Endodermal cell (in vitro differentiated cells): ENCODE results near the gene HSF4. TPM values are rescaled to one million over a fixed set of nuclear protein-coding genes. Genes with fewer than 3 reads are reported as not detected.

Experiments used
- DNase-seq: peaks from one replicate; pipeline ENCODE4 v3.0.0-alpha.2; 2017
- H3K27ac ChIP-seq: 2 replicates; pipeline ENCODE4 v1.5.1; 2013; ENCODE audit warnings: mild to moderate bottlenecking, low read depth, low read length, moderate library complexity
- H3K27me3 ChIP-seq: 2 replicates; pipeline ENCODE4 v1.6.1; 2013; ENCODE audit warnings: mild to moderate bottlenecking, low read length, moderate library complexity; ENCODE audit not compliant: insufficient read depth, control insufficient read depth, poor library complexity, severe bottlenecking
- H3K36me3 ChIP-seq: 2 replicates; pipeline ENCODE4 v1.7.0; 2013; ENCODE audit warnings: mild to moderate bottlenecking, low read length, moderate library complexity; ENCODE audit not compliant: control insufficient read depth, insufficient read depth
- H3K4me1 ChIP-seq: one replicate; pipeline ENCODE4 v1.7.0; 2013; ENCODE audit warnings: low read length; ENCODE audit not compliant: control insufficient read depth, insufficient read depth
- H3K4me3 ChIP-seq: 2 replicates; pipeline ENCODE4 v1.5.1; 2013; ENCODE audit warnings: mild to moderate bottlenecking, low read length, moderate library complexity
- H3K9ac ChIP-seq: 2 replicates; pipeline ENCODE4 v1.6.1; 2013; ENCODE audit warnings: mild to moderate bottlenecking, low read length, moderate library complexity; ENCODE audit not compliant: poor library complexity, severe bottlenecking; ENCODE audit errors: extremely low read depth
- H3K9me3 ChIP-seq: 2 replicates; pipeline ENCODE4 v1.6.1; 2013; ENCODE audit warnings: mild to moderate bottlenecking, low read length, moderate library complexity; ENCODE audit not compliant: control insufficient read depth
- H3K27ac Mint-ChIP-seq: 2 replicates; pipeline ENCODE4 v1.8.0; 2020; ENCODE audit warnings: mixed read lengths
- H3K27me3 Mint-ChIP-seq: 2 replicates; pipeline ENCODE4 v1.8.0; 2021; ENCODE audit warnings: mild to moderate bottlenecking, mixed read lengths; ENCODE audit not compliant: insufficient read depth
- H3K36me3 Mint-ChIP-seq: 2 replicates; pipeline ENCODE4 v1.8.0; 2020; ENCODE audit warnings: low read depth, mixed read lengths
- H3K4me1 Mint-ChIP-seq: 2 replicates; pipeline ENCODE4 v1.8.0; 2020; ENCODE audit warnings: mixed read lengths
- H3K4me3 Mint-ChIP-seq: 2 replicates; pipeline ENCODE4 v1.8.0; 2020; ENCODE audit warnings: mild to moderate bottlenecking, moderate library complexity, mixed read lengths
- H3K9me3 Mint-ChIP-seq: 2 replicates; pipeline ENCODE4 v1.8.0; 2020; ENCODE audit warnings: mild to moderate bottlenecking, mixed read lengths
- WGBS, 2 experiments: methylation state at CpG; one replicate each; pipeline versions ENCODE4 v1.1.5 to v1.1.7; 2013; ENCODE audit warnings: missing lambda C conversion rate in 2 of 2, mixed read lengths in 1 of 2; ENCODE audit not compliant: insufficient coverage in 1 of 2, insufficient read length in 1 of 2; 5-methylcytosine and 5-hydroxymethylcytosine counted together
- total RNA-seq, 2 donors: library from RNA; stranded (reverse); fragmentation: NEBNext Ultra II Directional in 1 of 2; extraction: Animal tissue kit (Norgen Biotek cat#: 25700) in 1 of 2; gene quantifications; 2 replicates in 1 of 2; 3 replicates in 1 of 2; pipeline ENCODE4 v1.2.1, GENCODE V29; 2021
- TF ChIP-seq, protein P1 (sequence below): fragments of 200-600 bp; sonication (generic); conservative IDR thresholded peaks from 2 replicates; pipeline ENCODE4 v1.5.0; 2021; ENCODE audit warnings: antibody characterized with exemption, mild to moderate bottlenecking

The HSF4 gene
- total RNA-seq, 2 donors from 2014 or later, result 2.0 to 6.8 TPM

GRCh38 chr16:67174706-67175231, 10.2 kb downstream of the HSF4 start:
- Histone ChIP-seq H3K9me3 (no peaks in the 10 kb centered on the region), H3K9ac (no peak overlapping the region), H3K4me1 (no peaks in the 10 kb centered on the region), H3K36me3 (no peaks in the 10 kb centered on the region), H3K4me3 (peak overlapping the region; percentile 76), H3K27ac (no peak overlapping the region), H3K27me3 (peaks cover 68% of the 10 kb centered on the region)
- 77 to 82% methylated on average over 31 of the region's 31 CpGs for WGBS, 2 experiments
- TF ChIP-seq, protein P1, sequence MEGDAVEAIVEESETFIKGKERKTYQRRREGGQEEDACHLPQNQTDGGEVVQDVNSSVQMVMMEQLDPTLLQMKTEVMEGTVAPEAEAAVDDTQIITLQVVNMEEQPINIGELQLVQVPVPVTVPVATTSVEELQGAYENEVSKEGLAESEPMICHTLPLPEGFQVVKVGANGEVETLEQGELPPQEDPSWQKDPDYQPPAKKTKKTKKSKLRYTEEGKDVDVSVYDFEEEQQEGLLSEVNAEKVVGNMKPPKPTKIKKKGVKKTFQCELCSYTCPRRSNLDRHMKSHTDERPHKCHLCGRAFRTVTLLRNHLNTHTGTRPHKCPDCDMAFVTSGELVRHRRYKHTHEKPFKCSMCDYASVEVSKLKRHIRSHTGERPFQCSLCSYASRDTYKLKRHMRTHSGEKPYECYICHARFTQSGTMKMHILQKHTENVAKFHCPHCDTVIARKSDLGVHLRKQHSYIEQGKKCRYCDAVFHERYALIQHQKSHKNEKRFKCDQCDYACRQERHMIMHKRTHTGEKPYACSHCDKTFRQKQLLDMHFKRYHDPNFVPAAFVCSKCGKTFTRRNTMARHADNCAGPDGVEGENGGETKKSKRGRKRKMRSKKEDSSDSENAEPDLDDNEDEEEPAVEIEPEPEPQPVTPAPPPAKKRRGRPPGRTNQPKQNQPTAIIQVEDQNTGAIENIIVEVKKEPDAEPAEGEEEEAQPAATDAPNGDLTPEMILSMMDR, result no peak
- Mint-ChIP-seq H3K4me3 (no peak overlapping the region), H3K9me3 (no peaks in the 10 kb centered on the region), H3K27me3 (peaks cover 71% of the 10 kb centered on the region), H3K27ac (no peak overlapping the region), H3K4me1 (peaks cover 23% of the 10 kb centered on the region), H3K36me3 (peaks cover 9% of the 10 kb centered on the region)
- DNase-seq, result no peak

DNA sequence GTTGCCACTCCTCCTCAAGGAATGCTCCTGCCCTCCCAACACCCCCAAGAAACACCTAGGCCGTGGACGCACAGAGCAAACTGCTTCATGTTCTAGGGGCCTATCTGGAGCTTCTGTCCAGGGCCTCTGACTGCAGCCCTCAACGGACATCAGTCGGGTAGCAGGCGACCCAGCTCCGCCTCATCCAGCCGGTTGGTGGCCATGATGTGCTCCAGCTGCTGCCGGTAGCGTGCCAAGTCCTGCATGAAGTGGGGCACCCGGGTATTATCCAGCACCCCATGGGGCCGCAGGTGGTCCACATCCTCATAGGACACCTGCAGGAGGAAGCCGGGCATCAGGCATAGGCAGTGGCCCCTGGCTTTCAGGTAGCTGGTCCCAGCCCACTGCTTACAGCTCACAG, 12.1 kb downstream of the HSF4 start:
- Mint-ChIP-seq H3K9me3 (no peaks in the 10 kb centered on the region), H3K36me3 (peaks cover 9% of the 10 kb centered on the region), H3K27ac (no peak overlapping the region), H3K4me1 (peaks cover 13% of the 10 kb centered on the region), H3K4me3 (no peak overlapping the region), H3K27me3 (peaks cover 58% of the 10 kb centered on the region)
- peak; percentile 39 for DNase-seq
- Histone ChIP-seq H3K4me1 (no peaks in the 10 kb centered on the region), H3K4me3 (no peak overlapping the region), H3K36me3 (peaks cover 7% of the 10 kb centered on the region), H3K9ac (no peak overlapping the region), H3K27me3 (peaks cover 59% of the 10 kb centered on the region), H3K27ac (no peak overlapping the region), H3K9me3 (no peaks in the 10 kb centered on the region)
- TF ChIP-seq, protein P1, result no peak
- WGBS, 2 experiments, result 91% methylated on average over 7 to 12 of the region's 12 CpGs

- Histone ChIP-seq H3K9ac (no peak overlapping the region), H3K4me3 (peak overlapping the region; percentile 62), H3K9me3 (no peaks in the 10 kb centered on the region), H3K36me3 (peaks cover 7% of the 10 kb centered on the region), H3K27me3 (peaks cover 53% of the 10 kb centered on the region), H3K4me1 (no peaks in the 10 kb centered on the region), H3K27ac (no peak overlapping the region)
- Mint-ChIP-seq H3K27ac (no peak overlapping the region), H3K9me3 (no peaks in the 10 kb centered on the region), H3K36me3 (peaks cover 9% of the 10 kb centered on the region), H3K4me3 (peak overlapping the region; percentile 47), H3K27me3 (peaks cover 48% of the 10 kb centered on the region), H3K4me1 (peaks cover 12% of the 10 kb centered on the region)
- TF ChIP-seq, protein P1, result peak; percentile 21
- peak; percentile 97 for DNase-seq
- 8 to 22% methylated on average over 7 to 73 of the region's 73 CpGs for WGBS, 2 experiments
Observed at GRCh38 chr16:67177743-67178699, 13.5 kb downstream of the HSF4 start.
